IMR-90 (cell line): ENCODE data around the gene PLLP.

Experiments
- BHLHE40 ChIP-seq: fragments of 150-350 bp; IDR thresholded peaks from 2 replicates; pipeline ENCODE4 v1.6.1; 2016; ENCODE audit warnings: mild to moderate bottlenecking, low read depth, low read length
- CEBPB ChIP-seq: IDR thresholded peaks from 2 replicates; pipeline ENCODE4 v1.6.1; 2012; ENCODE audit warnings: low read depth, low read length, improper control_type of control experiment
- CHD1 ChIP-seq: IDR thresholded peaks from 2 replicates; pipeline ENCODE4 v1.6.1; 2012; ENCODE audit warnings: low read depth, low read length, improper control_type of control experiment
- MAFK ChIP-seq: IDR thresholded peaks from 2 replicates; pipeline ENCODE4 v1.6.1; 2012; ENCODE audit warnings: low read depth, low read length, improper control_type of control experiment
- MAZ ChIP-seq: IDR thresholded peaks from 2 replicates; pipeline ENCODE4 v1.6.1; 2012; ENCODE audit warnings: low read depth, mild to moderate bottlenecking, low read length, improper control_type of control experiment, moderate library complexity, borderline replicate concordance
- MXI1 ChIP-seq: IDR thresholded peaks from 2 replicates; pipeline ENCODE4 v1.6.1; 2012; ENCODE audit warnings: low read depth, mild to moderate bottlenecking, low read length, moderate library complexity, borderline replicate concordance
- POLR2A ChIP-seq: IDR thresholded peaks from 2 replicates; pipeline ENCODE4 v1.6.1; 2012; ENCODE audit warnings: mild to moderate bottlenecking, low read depth, low read length
- RAD21 ChIP-seq: IDR thresholded peaks from 2 replicates; pipeline ENCODE4 v1.6.1; 2012; ENCODE audit warnings: low read length, improper control_type of control experiment
- RCOR1 ChIP-seq: IDR thresholded peaks from 2 replicates; pipeline ENCODE4 v1.6.1; 2012; ENCODE audit warnings: mild to moderate bottlenecking, low read length, improper control_type of control experiment; ENCODE audit not compliant: insufficient replicate concordance
- RFX5 ChIP-seq: IDR thresholded peaks from 2 replicates; pipeline ENCODE4 v1.8.0; 2012; ENCODE audit warnings: low read depth, mild to moderate bottlenecking, low read length, moderate library complexity
- SMC3 ChIP-seq: fragments of 150-350 bp; IDR thresholded peaks from 2 replicates; pipeline ENCODE4 v1.6.1; 2016; ENCODE audit warnings: low read depth, mild to moderate bottlenecking, antibody characterized with exemption, low read length, moderate library complexity
- TF ChIP-seq, protein P1 (sequence below): conservative IDR thresholded peaks from 2 replicates; pipeline ENCODE4 v1.5.1; 2012; ENCODE audit warnings: mild to moderate bottlenecking, low read depth, low read length, improper control_type of control experiment
- TF ChIP-seq, protein P2 (sequence below): fragments of 150-350 bp; IDR thresholded peaks from 2 replicates; pipeline ENCODE4 v1.6.1; 2017; ENCODE audit warnings: mild to moderate bottlenecking, antibody characterized with exemption, low read length, low read depth
- TF ChIP-seq, protein P3 (sequence below): fragments of 150-350 bp; IDR thresholded peaks from 2 replicates; pipeline ENCODE4 v1.6.1; 2016; ENCODE audit warnings: low read depth, mild to moderate bottlenecking, low read length, moderate library complexity, borderline replicate concordance

DNA sequence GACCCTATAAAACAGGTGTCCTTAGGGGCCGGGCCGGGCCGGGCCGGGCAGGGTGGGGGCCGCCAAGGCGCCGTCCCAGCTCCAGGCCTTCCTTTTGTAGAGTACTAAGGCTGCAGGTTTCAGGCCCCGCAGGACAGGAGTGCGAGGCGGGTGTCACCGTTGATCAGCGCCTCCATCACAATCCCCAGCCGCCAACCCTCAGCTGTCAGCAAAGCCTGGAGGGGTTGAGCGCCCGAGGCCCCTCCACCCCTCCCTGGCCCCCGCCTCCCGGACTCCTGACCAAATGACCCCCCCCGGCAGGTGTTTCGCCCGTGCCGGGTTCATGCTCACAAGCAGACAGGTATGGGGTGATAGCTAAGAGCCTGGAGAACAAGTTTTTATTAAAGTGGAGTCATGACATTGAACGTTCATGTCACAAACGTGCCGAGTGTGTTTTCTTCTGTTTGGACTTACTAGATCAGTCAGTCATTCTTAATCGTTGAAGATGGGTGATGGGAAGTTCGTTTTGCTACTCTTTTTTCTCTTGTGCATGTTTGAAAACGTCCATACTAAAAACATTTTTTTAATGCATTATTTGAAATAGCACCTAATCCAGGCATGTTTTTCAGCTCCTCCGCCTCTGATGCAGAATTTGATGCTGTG lies 38.9 kb downstream of the PLLP start:
- no peak for TF ChIP-seq POLR2A
- TF ChIP-seq, protein P1, sequence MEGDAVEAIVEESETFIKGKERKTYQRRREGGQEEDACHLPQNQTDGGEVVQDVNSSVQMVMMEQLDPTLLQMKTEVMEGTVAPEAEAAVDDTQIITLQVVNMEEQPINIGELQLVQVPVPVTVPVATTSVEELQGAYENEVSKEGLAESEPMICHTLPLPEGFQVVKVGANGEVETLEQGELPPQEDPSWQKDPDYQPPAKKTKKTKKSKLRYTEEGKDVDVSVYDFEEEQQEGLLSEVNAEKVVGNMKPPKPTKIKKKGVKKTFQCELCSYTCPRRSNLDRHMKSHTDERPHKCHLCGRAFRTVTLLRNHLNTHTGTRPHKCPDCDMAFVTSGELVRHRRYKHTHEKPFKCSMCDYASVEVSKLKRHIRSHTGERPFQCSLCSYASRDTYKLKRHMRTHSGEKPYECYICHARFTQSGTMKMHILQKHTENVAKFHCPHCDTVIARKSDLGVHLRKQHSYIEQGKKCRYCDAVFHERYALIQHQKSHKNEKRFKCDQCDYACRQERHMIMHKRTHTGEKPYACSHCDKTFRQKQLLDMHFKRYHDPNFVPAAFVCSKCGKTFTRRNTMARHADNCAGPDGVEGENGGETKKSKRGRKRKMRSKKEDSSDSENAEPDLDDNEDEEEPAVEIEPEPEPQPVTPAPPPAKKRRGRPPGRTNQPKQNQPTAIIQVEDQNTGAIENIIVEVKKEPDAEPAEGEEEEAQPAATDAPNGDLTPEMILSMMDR: no peak
- no peak for TF ChIP-seq CEBPB
- no peak for TF ChIP-seq BHLHE40
- no peak for TF ChIP-seq RAD21
- TF ChIP-seq, protein P2, sequence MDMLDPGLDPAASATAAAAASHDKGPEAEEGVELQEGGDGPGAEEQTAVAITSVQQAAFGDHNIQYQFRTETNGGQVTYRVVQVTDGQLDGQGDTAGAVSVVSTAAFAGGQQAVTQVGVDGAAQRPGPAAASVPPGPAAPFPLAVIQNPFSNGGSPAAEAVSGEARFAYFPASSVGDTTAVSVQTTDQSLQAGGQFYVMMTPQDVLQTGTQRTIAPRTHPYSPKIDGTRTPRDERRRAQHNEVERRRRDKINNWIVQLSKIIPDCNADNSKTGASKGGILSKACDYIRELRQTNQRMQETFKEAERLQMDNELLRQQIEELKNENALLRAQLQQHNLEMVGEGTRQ: no peak
- TF ChIP-seq SMC3: no peak
- no peak for TF ChIP-seq MAZ
- TF ChIP-seq RCOR1: no peak
- TF ChIP-seq MAFK: no peak
- no peak for TF ChIP-seq CHD1
- no peak for TF ChIP-seq RFX5
- no peak for TF ChIP-seq MXI1
- TF ChIP-seq, protein P3, sequence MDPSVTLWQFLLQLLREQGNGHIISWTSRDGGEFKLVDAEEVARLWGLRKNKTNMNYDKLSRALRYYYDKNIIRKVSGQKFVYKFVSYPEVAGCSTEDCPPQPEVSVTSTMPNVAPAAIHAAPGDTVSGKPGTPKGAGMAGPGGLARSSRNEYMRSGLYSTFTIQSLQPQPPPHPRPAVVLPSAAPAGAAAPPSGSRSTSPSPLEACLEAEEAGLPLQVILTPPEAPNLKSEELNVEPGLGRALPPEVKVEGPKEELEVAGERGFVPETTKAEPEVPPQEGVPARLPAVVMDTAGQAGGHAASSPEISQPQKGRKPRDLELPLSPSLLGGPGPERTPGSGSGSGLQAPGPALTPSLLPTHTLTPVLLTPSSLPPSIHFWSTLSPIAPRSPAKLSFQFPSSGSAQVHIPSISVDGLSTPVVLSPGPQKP: no peak
